NCI-H524 treated with DMSO at 0.1 percent for 48 hours (cell line): ENCODE measurements around the gene KDM4E.

ENCODE experiments used
- DNase-seq: peaks from one replicate; lab custom pipeline; 2025; lab: John Stamatoyannopoulos, UW

The KDM4E gene

GRCh38 chr11:95050595-95051202, 25.6 kb downstream of the KDM4E start:
- DNase-seq: no peak

DNA sequence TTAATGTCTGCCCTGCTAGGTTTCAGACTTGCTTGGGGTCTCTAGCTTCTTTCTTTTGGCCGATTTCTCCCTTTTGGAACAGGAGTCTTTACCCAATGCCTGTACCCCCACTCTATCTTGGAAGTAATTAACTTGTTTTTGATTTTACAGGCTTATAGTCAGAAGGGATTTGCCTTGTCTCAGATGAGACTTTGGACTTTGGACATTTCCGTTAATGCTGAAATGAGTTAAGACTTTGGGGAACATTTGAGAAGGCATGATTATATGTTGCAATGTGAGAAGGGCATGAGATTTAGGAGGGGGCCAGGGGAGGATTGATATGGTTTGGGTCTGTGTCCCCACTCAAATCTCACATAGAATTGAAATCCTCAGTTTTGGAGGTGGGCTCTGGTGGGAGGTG, 29.3 kb downstream of the KDM4E start:
- no peak for DNase-seq

DNA sequence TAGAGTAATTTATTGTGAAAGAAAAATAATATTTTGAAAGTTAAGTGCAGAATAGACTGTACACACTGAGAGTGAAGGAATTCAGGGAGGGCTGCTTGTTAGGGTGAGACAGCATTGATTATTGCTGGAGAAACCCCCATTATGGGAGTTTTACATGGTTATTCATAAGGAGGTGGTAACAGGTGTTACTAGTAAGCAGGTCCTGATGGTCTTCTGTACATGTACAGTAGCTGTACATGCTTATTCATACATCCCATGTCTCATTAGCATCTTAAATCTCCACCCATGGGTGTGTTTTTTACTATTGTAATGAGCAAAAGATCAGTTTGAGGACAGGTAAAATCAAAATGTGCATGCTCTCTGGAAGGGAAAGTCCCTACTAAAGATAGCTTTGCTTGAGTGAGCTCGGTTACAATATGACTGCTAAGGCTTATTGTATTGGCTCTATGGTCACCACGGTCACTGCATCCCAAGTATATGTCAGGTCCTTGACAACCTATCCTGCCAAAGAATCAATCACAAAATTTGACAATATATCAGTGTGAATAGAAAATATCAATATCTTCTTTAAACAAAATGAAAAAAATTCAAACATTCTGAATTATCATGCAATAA, 30.3 kb downstream of the KDM4E start:
- no peak for DNase-seq

DNA sequence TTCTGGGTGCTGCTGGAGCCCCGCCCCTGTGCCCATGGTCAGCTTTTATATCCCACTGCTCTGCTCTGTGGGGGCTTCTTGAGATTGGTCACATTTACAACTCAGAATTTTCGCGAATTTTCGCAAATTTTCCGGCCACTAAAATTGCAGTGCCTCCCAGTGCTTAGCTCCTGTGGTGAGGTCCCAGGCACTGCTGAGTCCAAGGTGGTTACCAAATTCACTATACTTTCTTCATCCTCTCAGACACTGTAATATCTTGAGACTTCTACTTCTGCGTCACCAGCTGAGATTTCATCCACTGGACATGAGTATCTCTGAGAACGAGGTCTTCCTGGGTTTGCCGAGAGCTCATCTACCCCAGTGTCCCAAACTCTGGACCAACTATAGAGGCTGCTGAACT, 32.9 kb downstream of the KDM4E start:
- DNase-seq: no peak

DNA sequence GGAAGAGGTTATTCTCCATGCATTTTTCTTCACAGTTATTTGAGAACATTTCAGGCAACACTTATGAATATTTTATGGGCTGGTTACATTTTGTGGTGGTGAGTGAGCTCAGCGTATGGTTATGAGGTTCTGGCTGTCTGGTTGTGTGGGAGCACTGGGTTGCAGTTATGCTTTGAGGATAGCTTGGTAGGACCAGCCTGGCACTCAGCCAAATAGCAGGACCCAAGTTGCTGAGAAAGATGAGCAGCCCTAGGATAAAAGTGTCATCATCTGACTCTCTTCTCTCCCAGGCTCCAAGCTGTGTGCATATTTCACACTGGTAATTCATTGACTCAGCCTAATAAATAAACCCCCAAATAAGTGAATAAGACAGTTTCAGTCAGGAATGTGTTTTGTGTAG, 33.6 kb downstream of the KDM4E start:
- no peak for DNase-seq

DNA sequence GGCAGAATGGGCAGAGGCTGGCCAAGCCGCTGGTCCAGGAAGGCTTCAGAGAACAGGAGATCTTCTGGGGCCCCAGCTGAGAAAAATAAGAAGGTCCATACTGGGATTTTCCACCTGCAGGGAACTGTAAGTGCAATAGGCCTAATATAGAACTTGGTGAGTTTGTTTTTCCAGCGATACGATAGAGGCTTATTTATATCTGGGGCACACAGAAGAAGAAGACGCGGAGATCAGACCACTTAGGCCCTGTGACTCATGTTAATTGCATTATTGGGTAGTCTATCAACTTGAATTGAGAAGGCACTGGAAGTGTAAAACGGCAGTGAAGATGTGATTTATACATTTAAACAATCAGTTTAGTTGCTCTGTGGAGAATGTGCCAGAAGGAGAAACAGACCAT, 34.0 kb downstream of the KDM4E start:
- no peak for DNase-seq

- no peak for DNase-seq
Measured at GRCh38 chr11:95065336-95065735, 40.3 kb downstream of the KDM4E start.

- no peak for DNase-seq
Measured at GRCh38 chr11:95066716-95067038, 41.6 kb downstream of the KDM4E start, which contains the start of gene SRSF8. TSS of gene SRSF8 (plus strand) at chr11:95066919. CDS start at chr11:95067227, 308 bp downstream.

GRCh38 chr11:95067039-95067840, 42.2 kb downstream of the KDM4E start:
- DNase-seq: no peak

DNA sequence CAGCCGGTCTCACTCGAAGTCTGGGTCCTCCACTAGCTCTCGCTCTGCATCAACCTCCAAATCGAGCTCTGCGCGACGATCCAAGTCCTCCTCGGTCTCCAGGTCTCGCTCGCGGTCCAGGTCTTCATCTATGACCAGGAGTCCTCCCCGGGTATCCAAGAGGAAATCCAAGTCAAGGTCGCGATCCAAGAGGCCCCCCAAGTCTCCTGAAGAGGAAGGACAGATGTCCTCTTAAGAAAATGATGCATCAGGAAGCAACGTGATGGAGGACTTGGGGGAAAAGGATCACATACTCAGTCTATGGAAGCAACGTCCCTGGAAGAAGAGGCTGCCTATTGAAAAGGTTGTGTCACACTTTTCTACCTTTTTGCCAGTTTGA, 42.8 kb downstream of the KDM4E start:
- no peak for DNase-seq

DNA sequence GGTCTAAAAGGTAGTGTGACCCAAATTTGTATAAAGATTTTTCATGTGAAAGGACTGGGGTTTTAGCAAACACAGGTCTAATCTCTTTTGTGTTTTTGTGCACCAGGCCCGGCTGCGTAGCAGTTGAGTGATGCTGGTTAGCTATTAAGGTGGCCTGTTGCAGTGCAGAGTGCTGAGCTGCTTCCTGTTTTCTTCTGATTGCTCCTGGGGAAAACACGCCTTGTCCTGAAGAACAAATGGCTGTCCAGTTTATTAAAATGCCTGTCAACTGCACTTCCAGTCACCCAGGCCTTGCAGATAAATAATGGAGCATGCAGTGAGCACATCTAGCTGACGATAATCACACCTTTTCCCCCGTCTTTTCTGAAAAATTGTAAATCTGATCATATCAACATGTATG, 43.5 kb downstream of the KDM4E start:
- peak; percentile 74 for DNase-seq

DNA sequence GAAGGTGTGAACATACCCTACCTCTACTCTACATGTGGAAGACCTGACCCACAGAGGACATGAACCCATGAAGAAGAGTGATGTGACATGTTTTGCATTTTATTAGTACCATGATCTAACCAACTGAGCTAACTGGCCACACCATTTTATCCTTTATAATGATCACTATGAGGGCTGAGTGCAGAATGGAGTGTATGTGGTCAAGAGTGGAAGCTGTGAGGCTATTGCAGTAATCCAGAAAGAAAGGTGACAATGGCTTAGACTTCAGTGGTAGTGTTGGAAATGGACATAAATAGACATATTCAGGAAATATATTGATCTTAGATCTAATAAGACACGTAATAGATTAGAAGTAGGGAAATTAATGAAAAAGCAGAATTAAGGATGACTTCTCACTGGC, 45.4 kb downstream of the KDM4E start:
- DNase-seq: no peak

DNA sequence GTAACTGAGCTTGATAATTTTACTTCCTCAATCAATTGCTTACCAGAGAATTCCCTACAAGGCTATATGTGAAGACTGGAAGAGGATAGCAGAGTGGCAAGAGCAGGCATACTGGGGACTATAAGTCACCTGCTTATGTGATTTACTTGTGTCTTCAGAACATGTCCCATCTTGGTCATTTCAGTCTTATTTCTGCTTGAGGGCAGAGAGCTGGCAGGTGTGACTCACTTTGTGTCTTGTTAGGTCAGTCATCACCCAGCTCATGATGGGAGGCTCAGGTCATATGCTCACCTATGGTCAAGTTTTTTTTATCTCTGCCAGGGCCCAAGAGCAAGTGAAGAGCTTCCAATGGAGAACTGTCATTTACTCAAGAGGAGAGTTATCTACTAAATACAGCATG, 47.9 kb downstream of the KDM4E start:
- DNase-seq: no peak

DNA sequence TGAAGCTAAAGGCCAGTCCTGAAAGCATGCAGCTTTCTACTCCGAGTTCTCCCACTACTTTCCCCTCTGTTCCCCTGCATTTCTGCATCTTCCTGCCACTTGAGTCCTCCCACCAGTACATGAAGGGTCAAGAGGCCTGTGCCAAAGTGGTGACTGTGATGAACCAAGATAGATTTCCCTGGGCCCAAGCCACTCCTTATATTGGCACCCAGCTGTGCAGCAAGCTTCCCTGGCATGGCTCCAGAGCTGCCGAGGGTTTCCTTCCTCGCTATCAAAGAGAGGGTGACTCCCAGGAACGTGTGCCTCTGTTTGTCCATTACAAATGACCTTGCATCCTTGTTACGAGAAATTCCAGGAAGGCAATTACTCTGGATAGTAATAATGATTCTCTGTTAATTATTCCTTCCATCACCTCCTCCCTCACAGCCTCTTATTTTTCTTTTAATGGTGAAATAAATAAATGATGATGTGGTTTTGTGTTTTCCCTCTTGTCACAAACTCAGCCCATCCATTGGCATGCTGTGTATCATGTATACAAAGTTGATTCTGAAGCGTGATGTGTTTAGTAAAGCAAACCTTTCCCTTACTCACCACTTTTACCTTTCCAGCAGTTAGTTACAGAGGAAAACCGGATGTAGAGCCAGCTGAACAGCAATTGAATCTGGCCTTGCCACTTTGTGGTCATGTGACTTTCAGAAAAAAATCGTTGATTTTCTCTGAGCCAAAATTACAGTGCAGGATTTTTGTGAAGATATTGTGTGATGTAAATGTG, 49.9 kb downstream of the KDM4E start:
- DNase-seq: no peak

- no peak for DNase-seq
Measured at GRCh38 chr11:95076416-95076815, 51.4 kb downstream of the KDM4E start.

GRCh38 chr11:95076981-95077380, 51.9 kb downstream of the KDM4E start:
- DNase-seq: peak; percentile 76
